Naive thymus-derived CD4-positive, alpha-beta T cell (primary cell): ENCODE results near the gene PCSK7. TPM values are rescaled to one million over a fixed set of nuclear protein-coding genes. Genes with fewer than 3 reads are reported as not detected.
A peak's percentile ranks its signal among the peaks of the same experiment; 100 is the strongest.
"Not testable (repeated sequence)": the region's sequence is repeated elsewhere in the genome, so short reads cannot be mapped to it uniquely, and the experiment has no call there.

Source experiments
- ATAC-seq: fragments of 150-1000 bp; cut with Tn5 transposase; 2 replicates; pipeline ENCODE4 v1.10.0; 2021; ENCODE audit warnings: mild to moderate bottlenecking, moderate library complexity
- CTCF ChIA-PET: fragments of 350-600 bp; sonication (Branson Sonifier 250); formaldehyde crosslinking; loops from one replicate; lab custom pipeline; 2021; ENCODE audit warnings: antibody characterized with exemption; lab: Charles Lee
- POLR2A ChIA-PET: fragments of 350-600 bp; sonication (Branson Sonifier 250); formaldehyde crosslinking; loops from one replicate; lab custom pipeline; 2021; ENCODE audit warnings: antibody characterized with exemption, inconsistent platforms; lab: Charles Lee
- DNase-seq, 9 donors: peaks; one replicate each; pipeline versions ENCODE4 v3.0.0 to v3.0.0-alpha.2; 2020 to 2022; ENCODE audit warnings: mixed read lengths in 1 of 9
- H3K27ac ChIP-seq: one replicate; pipeline ENCODE4 v1.7.0; 2013; ENCODE audit warnings: mild to moderate bottlenecking, low read depth, low read length, moderate library complexity
- H3K27me3 ChIP-seq, 2 donors: one replicate each; pipeline ENCODE4 v1.7.0; 2013; ENCODE audit warnings: low read length in 2 of 2, mild to moderate bottlenecking in 2 of 2, moderate library complexity in 2 of 2; ENCODE audit not compliant: control insufficient read depth in 2 of 2, insufficient read depth in 2 of 2
- H3K36me3 ChIP-seq, 3 experiments: 1 replicate in 2 of 3; 2 replicates in 1 of 3; pipeline ENCODE4 v1.7.0; 2013; ENCODE audit warnings: low read length in 3 of 3, mild to moderate bottlenecking in 3 of 3, moderate library complexity in 1 of 3; ENCODE audit not compliant: insufficient read depth in 3 of 3, control insufficient read depth in 2 of 3
- H3K4me1 ChIP-seq, 2 donors: one replicate each; pipeline ENCODE4 v1.7.0; 2013; ENCODE audit warnings: low read length in 2 of 2, mild to moderate bottlenecking in 2 of 2, moderate library complexity in 1 of 2; ENCODE audit not compliant: control insufficient read depth in 2 of 2, insufficient read depth in 2 of 2
- H3K4me3 ChIP-seq: 2 replicates; pipeline ENCODE4 v1.7.0; 2013; ENCODE audit warnings: mild to moderate bottlenecking, low read length
- H3K9me3 ChIP-seq, 3 experiments: 1 replicate in 2 of 3; 2 replicates in 1 of 3; pipeline ENCODE4 v1.7.0; 2013; ENCODE audit warnings: low read length in 3 of 3; ENCODE audit not compliant: control insufficient read depth in 2 of 3
- H3K27ac Mint-ChIP-seq, 9 donors: one replicate each; pipeline ENCODE4 v1.8.0; 2020 to 2022; ENCODE audit warnings: mixed read lengths in 9 of 9, mild to moderate bottlenecking in 8 of 9, moderate library complexity in 5 of 9, inconsistent platforms in 2 of 9
- H3K27me3 Mint-ChIP-seq, 5 donors: one replicate each; pipeline ENCODE4 v1.8.0; 2021 to 2022; ENCODE audit warnings: mixed read lengths in 5 of 5, mild to moderate bottlenecking in 1 of 5
- H3K36me3 Mint-ChIP-seq, 5 donors: one replicate each; pipeline ENCODE4 v1.8.0; 2020 to 2022; ENCODE audit warnings: mixed read lengths in 5 of 5, mild to moderate bottlenecking in 3 of 5, inconsistent platforms in 1 of 5
- H3K4me1 Mint-ChIP-seq, 7 donors: one replicate each; pipeline ENCODE4 v1.8.0; 2020 to 2022; ENCODE audit warnings: mixed read lengths in 7 of 7, mild to moderate bottlenecking in 3 of 7, inconsistent platforms in 1 of 7
- H3K4me3 Mint-ChIP-seq, 10 donors: one replicate each; pipeline ENCODE4 v1.8.0; 2020 to 2022; ENCODE audit warnings: mild to moderate bottlenecking in 10 of 10, mixed read lengths in 10 of 10, moderate library complexity in 6 of 10, inconsistent platforms in 2 of 10
- H3K9me3 Mint-ChIP-seq, 11 donors: one replicate each; pipeline ENCODE4 v1.8.0; 2020 to 2022; ENCODE audit warnings: mixed read lengths in 11 of 11, mild to moderate bottlenecking in 4 of 11, inconsistent platforms in 1 of 11, moderate library complexity in 1 of 11
- intact Hi-C, 2 donors: fragments of 100-400 bp; cut with micrococcal nuclease; formaldehyde crosslinking; loops; one replicate each; pipeline ENCODE4 v1.15.1; 2023
- polyA plus RNA-seq, 2 donors: library from polyadenylated mRNA; unstranded; fragments of 300-500 nt; fragmentation: Illumina TruSeq; gene quantifications; one replicate each; pipeline ENCODE4 v1.2.3, GENCODE V29; 2021
- total RNA-seq, 6 experiments: library from RNA in 5 of 6; stranded (reverse) in 5 of 6; gene quantifications; 1 replicate in 5 of 6; 2 replicates in 1 of 6; pipeline ENCODE4 v1.2.3 and lab custom pipeline; 2021 to 2026

PCSK7 gene
- total and polyA plus RNA-seq, 7 experiments from 2014 or later: 45.4 to 319 (median 290) TPM

GRCh38 chr11:117206111-117206510 lies 25.8 kb downstream of the PCSK7 start:
- DNase-seq, H3K9me3 Mint-ChIP-seq, ATAC-seq, H3K4me3 ChIP-seq, POLR2A ChIA-PET, H3K9me3 ChIP-seq, H3K4me1 ChIP-seq, CTCF ChIA-PET, H3K4me1 Mint-ChIP-seq, H3K27me3 ChIP-seq, H3K27ac ChIP-seq, H3K4me3 Mint-ChIP-seq, H3K27me3 Mint-ChIP-seq: not testable (repeated sequence)
- intact Hi-C loops: loop anchor here in 1 of 2 donors (5.0 kb wide), 1 partner anchor 74 kb away; no protein-coding TSS in a partner anchor
- Mint-ChIP-seq H3K27ac (peak overlapping the region in 2 of 9 donors; percentile 65 to 76), H3K36me3 (peaks cover 4 to 22% (median 9%) of the 10 kb centered on the region in 5 donors)
- peaks cover 0 to 46% (median 7%) of the 10 kb centered on the region in 3 experiments for H3K36me3 ChIP-seq

DNA sequence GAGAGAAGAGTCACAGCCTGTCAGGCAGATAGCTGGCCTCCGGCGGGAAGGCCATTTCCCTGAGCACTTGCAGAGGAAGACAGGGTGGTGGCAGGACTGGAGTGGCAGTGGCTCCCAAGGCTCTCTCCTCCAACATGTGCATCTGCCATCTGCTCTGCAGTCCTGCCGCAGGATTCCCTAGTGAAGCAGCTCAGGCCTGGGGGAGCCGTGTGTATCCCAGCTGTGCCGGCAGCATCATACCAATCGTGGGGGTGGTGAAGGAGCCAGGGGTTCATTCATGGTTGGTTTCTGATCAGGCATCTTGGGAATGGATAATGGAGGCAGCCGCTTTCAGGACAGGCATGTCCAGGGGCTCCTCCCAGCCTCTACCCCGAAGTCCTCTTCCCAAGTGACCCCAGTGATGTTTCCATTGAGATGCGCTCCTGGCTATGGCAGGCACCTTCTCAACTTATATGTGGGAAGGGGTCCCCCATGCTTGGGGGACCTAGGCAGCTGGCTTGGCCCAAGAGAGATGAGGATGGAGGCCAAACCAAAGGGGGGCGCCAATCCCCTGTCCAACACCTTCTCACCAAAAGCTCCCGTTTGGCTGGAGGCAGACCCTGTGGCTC lies 26.6 kb downstream of the PCSK7 start:
- no peak for ATAC-seq

DNA sequence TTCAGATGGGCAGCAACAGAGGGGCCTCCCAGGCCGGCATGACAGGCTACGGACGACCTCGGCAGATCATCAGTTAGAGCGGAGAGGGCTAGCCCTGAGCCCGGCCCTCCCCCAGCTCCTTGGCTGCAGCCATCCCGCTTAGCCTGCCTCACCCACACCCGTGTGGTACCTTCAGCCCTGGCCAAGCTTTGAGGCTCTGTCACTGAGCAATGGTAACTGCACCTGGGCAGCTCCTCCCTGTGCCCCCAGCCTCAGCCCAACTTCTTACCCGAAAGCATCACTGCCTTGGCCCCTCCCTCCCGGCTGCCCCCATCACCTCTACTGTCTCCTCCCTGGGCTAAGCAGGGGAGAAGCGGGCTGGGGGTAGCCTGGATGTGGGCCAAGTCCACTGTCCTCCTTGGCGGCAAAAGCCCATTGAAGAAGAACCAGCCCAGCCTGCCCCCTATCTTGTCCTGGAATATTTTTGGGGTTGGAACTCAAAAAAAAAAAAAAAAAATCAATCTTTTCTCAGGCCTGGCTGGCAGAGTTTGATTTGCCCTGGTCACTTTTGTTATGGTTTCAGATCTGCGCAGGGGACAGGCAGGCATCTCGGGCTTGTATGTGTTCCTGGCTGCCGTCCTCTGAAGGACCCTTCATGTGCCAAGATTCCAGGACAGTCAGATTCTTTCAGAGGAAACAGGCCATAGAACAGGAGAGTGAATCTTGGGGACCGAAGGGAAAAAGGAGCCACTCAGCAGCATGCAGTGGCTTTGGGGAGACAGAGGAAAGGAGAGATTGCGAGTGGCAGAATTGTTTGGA lies 27.4 kb downstream of the PCSK7 start:
- ChIA-PET CTCF (interaction anchor here (1.3 kb wide), 1 partner anchor 24 kb away, joined by 3 read pairs; no protein-coding TSS in a partner anchor), POLR2A (no interaction called here)
- Histone ChIP-seq H3K9me3 (no peaks in the 10 kb centered on the region), H3K27me3 (no peaks in the 10 kb centered on the region), H3K4me1 (no peaks in the 10 kb centered on the region), H3K4me3 (no peak overlapping the region), H3K36me3 (peaks cover 0 to 48% (median 7%) of the 10 kb centered on the region in 3 experiments), H3K27ac (no peak overlapping the region)
- Mint-ChIP-seq H3K4me3 (no peak overlapping the region), H3K9me3 (no peaks in the 10 kb centered on the region), H3K27ac (peak overlapping the region in 4 of 9 donors; percentile 36 to 68 (median 54)), H3K36me3 (peaks cover 4 to 14% (median 8%) of the 10 kb centered on the region in 5 donors), H3K27me3 (no peaks in the 10 kb centered on the region), H3K4me1 (peaks cover 0 to 5% (median 0%) of the 10 kb centered on the region in 7 donors)
- DNase-seq (no peak), ATAC-seq (no peak)
- intact Hi-C loops: loop anchor here in 1 of 2 donors (5.0 kb wide), 1 partner anchor 72 kb away; no protein-coding TSS in a partner anchor

More for the DNA sequence above, 26.6 kb downstream of the PCSK7 start:
- no peaks in the 10 kb centered on the region for H3K27me3 Mint-ChIP-seq
- intact Hi-C loops: loop anchor here in 1 of 2 donors (5.0 kb wide), 1 partner anchor 73 kb away; no protein-coding TSS in a partner anchor
- Histone ChIP-seq H3K9me3 (no peaks in the 10 kb centered on the region), H3K4me1 (no peaks in the 10 kb centered on the region), H3K4me3 (no peak overlapping the region), H3K27ac (no peak overlapping the region), H3K27me3 (no peaks in the 10 kb centered on the region), H3K36me3 (peaks cover 0 to 48% (median 7%) of the 10 kb centered on the region in 3 experiments)
- peaks cover 0 to 5% (median 0%) of the 10 kb centered on the region in 7 donors for H3K4me1 Mint-ChIP-seq
- H3K9me3 Mint-ChIP-seq: no peaks in the 10 kb centered on the region
- H3K27ac Mint-ChIP-seq: peak overlapping the region in 3 of 9 donors; percentile 44 to 68 (median 64)
- peaks cover 4 to 17% (median 9%) of the 10 kb centered on the region in 5 donors for H3K36me3 Mint-ChIP-seq
- ChIA-PET POLR2A (no interaction called here), CTCF (interaction anchor here (1.3 kb wide), 1 partner anchor 25 kb away, joined by 3 read pairs; no protein-coding TSS in a partner anchor)
- DNase-seq: no peak
- no peak overlapping the region for H3K4me3 Mint-ChIP-seq

DNA sequence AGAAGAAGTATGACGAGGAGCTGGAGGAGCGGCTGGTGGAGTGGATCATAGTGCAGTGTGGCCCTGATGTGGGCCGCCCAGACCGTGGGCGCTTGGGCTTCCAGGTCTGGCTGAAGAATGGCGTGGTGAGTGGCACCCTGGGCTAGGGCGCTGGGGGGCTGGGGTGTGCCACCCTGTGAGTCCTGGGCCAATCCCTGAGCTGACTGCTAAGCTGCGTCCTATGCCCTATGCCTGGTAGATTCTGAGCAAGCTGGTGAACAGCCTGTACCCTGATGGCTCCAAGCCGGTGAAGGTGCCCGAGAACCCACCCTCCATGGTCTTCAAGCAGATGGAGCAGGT lies 28.8 kb downstream of the PCSK7 start:
- H3K4me1 Mint-ChIP-seq: peaks cover 0 to 5% (median 0%) of the 10 kb centered on the region in 7 donors
- CTCF ChIA-PET: no interaction called here

DNA sequence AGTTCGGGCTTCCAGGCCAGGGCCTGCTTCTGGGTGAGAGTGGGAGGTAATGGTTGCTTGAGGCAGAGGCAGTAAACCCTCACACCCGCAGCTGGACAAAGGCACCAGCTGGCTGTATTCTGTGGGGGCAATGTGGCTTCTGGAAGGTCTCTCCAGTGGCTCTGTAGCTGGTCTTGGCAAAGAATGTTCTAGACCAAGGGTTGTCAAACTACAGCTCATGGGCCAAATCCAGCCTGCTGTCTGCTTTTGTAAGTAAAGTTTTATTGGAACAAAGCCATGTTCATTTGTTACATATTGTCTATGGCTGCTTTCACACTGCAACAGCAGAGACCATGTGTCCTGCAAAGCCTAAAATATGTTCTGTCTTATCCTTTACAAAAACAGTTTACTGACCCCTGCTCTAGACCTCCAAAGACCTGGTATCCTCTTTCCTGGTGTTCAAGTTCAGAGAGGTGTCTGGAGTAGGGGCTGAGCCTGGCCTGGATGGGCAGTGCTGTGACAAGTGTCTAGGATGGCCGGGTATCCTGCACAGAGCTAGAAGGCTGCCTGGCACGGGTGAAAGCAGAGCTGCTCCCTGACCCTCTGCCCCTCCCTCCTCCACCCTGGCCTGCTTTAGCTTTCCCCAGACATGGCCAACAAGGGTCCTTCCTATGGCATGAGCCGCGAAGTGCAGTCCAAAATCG lies 29.3 kb downstream of the PCSK7 start:
- Mint-ChIP-seq H3K36me3 (peaks cover 4 to 10% (median 8%) of the 10 kb centered on the region in 5 donors), H3K4me1 (peaks cover 0 to 5% (median 0%) of the 10 kb centered on the region in 7 donors), H3K4me3 (no peak overlapping the region), H3K9me3 (no peaks in the 10 kb centered on the region), H3K27ac (peak overlapping the region in 5 of 9 donors; percentile 16 to 76 (median 48)), H3K27me3 (no peaks in the 10 kb centered on the region)
- Histone ChIP-seq H3K4me1 (no peaks in the 10 kb centered on the region), H3K27me3 (no peaks in the 10 kb centered on the region), H3K36me3 (peaks cover 0 to 54% (median 7%) of the 10 kb centered on the region in 3 experiments), H3K9me3 (no peaks in the 10 kb centered on the region), H3K4me3 (no peak overlapping the region), H3K27ac (no peak overlapping the region)
- intact Hi-C loops: no loop called here
- CTCF ChIA-PET: interaction anchor here (1.2 kb wide), 1 partner anchor 24 kb away, joined by 3 read pairs; no protein-coding TSS in a partner anchor
- ATAC-seq (no peak), DNase-seq (no peak)
- POLR2A ChIA-PET: interaction anchor here (0.6 to 1.6 kb wide), 3 partner anchors 13 to 1351 kb away, joined by 3 to 4 read pairs (median 4); no protein-coding TSS in a partner anchor

More for the DNA sequence above, 28.8 kb downstream of the PCSK7 start:
- Histone ChIP-seq H3K27ac (no peak overlapping the region), H3K4me1 (no peaks in the 10 kb centered on the region), H3K27me3 (no peaks in the 10 kb centered on the region), H3K36me3 (peaks cover 0 to 52% (median 7%) of the 10 kb centered on the region in 3 experiments), H3K9me3 (no peaks in the 10 kb centered on the region), H3K4me3 (no peak overlapping the region)
- H3K4me3 Mint-ChIP-seq: no peak overlapping the region
- no peaks in the 10 kb centered on the region for H3K9me3 Mint-ChIP-seq
- intact Hi-C loops: no loop called here
- ATAC-seq (peak; percentile 16), DNase-seq (no peak)
- no peaks in the 10 kb centered on the region for H3K27me3 Mint-ChIP-seq
- H3K27ac Mint-ChIP-seq: peak overlapping the region in 4 of 9 donors; percentile 36 to 76 (median 58)
- H3K36me3 Mint-ChIP-seq: peaks cover 4 to 10% (median 8%) of the 10 kb centered on the region in 5 donors
- POLR2A ChIA-PET: interaction anchor here (0.6 to 1.6 kb wide), 2 partner anchors 12 to 1351 kb away, joined by 4 read pairs; no protein-coding TSS in a partner anchor
